H9 (cell line): ENCODE data around the gene TRAK2. TPM values are rescaled to one million over a fixed set of nuclear protein-coding genes. Genes with fewer than 3 reads are reported as not detected.

Experiments
- DNase-seq: peaks from one replicate; pipeline ENCODE4 v3.0.0-alpha.2; 2017
- H2AFZ ChIP-seq: one replicate; pipeline ENCODE4 v1.6.1; 2013; ENCODE audit warnings: mild to moderate bottlenecking, low read length, control low read depth, moderate library complexity
- H2AK5ac ChIP-seq: 2 replicates; pipeline ENCODE4 v1.6.1; 2013; ENCODE audit warnings: low read length, control low read depth, mixed read lengths; ENCODE audit not compliant: insufficient read length
- H2BK120ac ChIP-seq: one replicate; pipeline ENCODE4 v1.6.1; 2013; ENCODE audit warnings: low read depth, mild to moderate bottlenecking, low read length, control low read depth, inconsistent platforms; ENCODE audit not compliant: poor library complexity, severe bottlenecking
- H2BK12ac ChIP-seq: 2 replicates; pipeline ENCODE4 v1.6.1; 2013; ENCODE audit warnings: low read length, control low read depth, mixed read lengths, low read depth; ENCODE audit not compliant: insufficient read length
- H2BK15ac ChIP-seq: 2 replicates; pipeline ENCODE4 v1.6.1; 2013; ENCODE audit warnings: low read depth, low read length, control low read depth
- H2BK20ac ChIP-seq: one replicate; pipeline ENCODE4 v1.6.1; 2013; ENCODE audit warnings: low read depth, mild to moderate bottlenecking, low read length, control low read depth, inconsistent platforms; ENCODE audit not compliant: poor library complexity, severe bottlenecking
- H2BK5ac ChIP-seq: 2 replicates; pipeline ENCODE4 v1.6.1; 2013; ENCODE audit warnings: low read length, control low read depth, mixed read lengths; ENCODE audit not compliant: insufficient read length
- H3K14ac ChIP-seq: 2 replicates; pipeline ENCODE4 v1.6.1; 2013; ENCODE audit warnings: low read length, control low read depth; ENCODE audit not compliant: insufficient read depth
- H3K18ac ChIP-seq: 2 replicates; pipeline ENCODE4 v1.6.1; 2013; ENCODE audit warnings: low read depth, mild to moderate bottlenecking, mixed read lengths, low read length, control low read depth; ENCODE audit not compliant: insufficient read length
- H3K23ac ChIP-seq: 2 replicates; pipeline ENCODE4 v1.6.1; 2013; ENCODE audit warnings: low read length, control low read depth, mixed read lengths, low read depth; ENCODE audit not compliant: insufficient read length
- H3K23me2 ChIP-seq: 2 replicates; pipeline ENCODE4 v1.6.1; 2013; ENCODE audit warnings: low read depth, mild to moderate bottlenecking, mixed read lengths, low read length, control low read depth; ENCODE audit not compliant: insufficient read length, poor library complexity, severe bottlenecking
- H3K27ac ChIP-seq: 2 replicates; pipeline ENCODE4 v1.5.1; 2013; ENCODE audit warnings: low read length, control low read depth, mixed read lengths, low read depth; ENCODE audit not compliant: insufficient read length
- H3K27me3 ChIP-seq: 2 replicates; pipeline ENCODE4 v1.6.1; 2013; ENCODE audit warnings: low read length, control low read depth, inconsistent platforms; ENCODE audit not compliant: insufficient read depth
- H3K4ac ChIP-seq: 2 replicates; pipeline ENCODE4 v1.6.1; 2013; ENCODE audit warnings: low read depth, mild to moderate bottlenecking, control low read depth, inconsistent platforms, low read length, moderate library complexity
- H3K4me1 ChIP-seq: 2 replicates; pipeline ENCODE4 v1.6.1; 2013; ENCODE audit warnings: low read length, control low read depth, inconsistent platforms; ENCODE audit not compliant: insufficient read depth
- H3K4me2 ChIP-seq: 2 replicates; pipeline ENCODE4 v1.6.1; 2013; ENCODE audit warnings: low read length, control low read depth, mixed read lengths; ENCODE audit not compliant: insufficient read length, insufficient read depth
- H3K56ac ChIP-seq: 2 replicates; pipeline ENCODE4 v1.6.1; 2013; ENCODE audit warnings: low read depth, mild to moderate bottlenecking, mixed read lengths, low read length, control low read depth; ENCODE audit not compliant: insufficient read length
- H3K79me1 ChIP-seq: 2 replicates; pipeline ENCODE4 v1.6.1; 2013; ENCODE audit warnings: low read depth, mild to moderate bottlenecking, moderate library complexity, low read length, control low read depth, inconsistent platforms; ENCODE audit not compliant: insufficient read depth, poor library complexity, severe bottlenecking
- H3K79me2 ChIP-seq: 2 replicates; pipeline ENCODE4 v1.6.1; 2013; ENCODE audit warnings: low read length, control low read depth, inconsistent platforms; ENCODE audit not compliant: insufficient read depth
- H3K9ac ChIP-seq: 2 replicates; pipeline ENCODE4 v1.6.1; 2013; ENCODE audit warnings: low read length, control low read depth, mixed read lengths; ENCODE audit not compliant: insufficient read length; ENCODE audit errors: extremely low read depth
- H3K9me3 ChIP-seq: one replicate; pipeline ENCODE4 v1.6.1; 2013; ENCODE audit warnings: low read depth, low read length, inconsistent platforms; ENCODE audit not compliant: control insufficient read depth
- H3T11ph ChIP-seq: one replicate; pipeline ENCODE4 v1.6.1; 2013; ENCODE audit warnings: mild to moderate bottlenecking, low read length, control low read depth, inconsistent platforms
- H4K20me1 ChIP-seq: one replicate; pipeline ENCODE4 v1.6.1; 2013; ENCODE audit not compliant: control insufficient read depth, insufficient read length, insufficient read depth
- H4K5ac ChIP-seq: 2 replicates; pipeline ENCODE4 v1.6.1; 2013; ENCODE audit warnings: low read depth, mild to moderate bottlenecking, mixed read lengths, low read length, control low read depth; ENCODE audit not compliant: insufficient read length
- H4K8ac ChIP-seq: replicated peaks from 2 replicates; pipeline ENCODE4 v1.6.1; 2013; ENCODE audit warnings: low read length, control low read depth, mixed read lengths, low read depth; ENCODE audit not compliant: insufficient read length
- H4K91ac ChIP-seq: 2 replicates; pipeline ENCODE4 v1.6.1; 2013; ENCODE audit warnings: low read depth, mild to moderate bottlenecking, moderate library complexity, mixed read lengths, low read length, control low read depth; ENCODE audit not compliant: insufficient read length
- H3K27ac Mint-ChIP-seq, 3 experiments: 2 replicates in 2 of 3; 3 replicates in 1 of 3; pipeline ENCODE4 v1.8.0; 2020 to 2021; ENCODE audit warnings: mixed read lengths in 3 of 3, mild to moderate bottlenecking in 1 of 3, moderate library complexity in 1 of 3
- H3K27me3 Mint-ChIP-seq: 2 replicates; pipeline ENCODE4 v1.8.0; 2021; ENCODE audit warnings: low read depth, mild to moderate bottlenecking, moderate library complexity, mixed read lengths
- H3K36me3 Mint-ChIP-seq, 3 experiments: 2 replicates in 2 of 3; 3 replicates in 1 of 3; pipeline ENCODE4 v1.8.0; 2020 to 2021; ENCODE audit warnings: low read depth in 3 of 3, mixed read lengths in 3 of 3; ENCODE audit not compliant: insufficient read depth in 1 of 3
- H3K4me1 Mint-ChIP-seq, 2 experiments: 2 replicates each; pipeline ENCODE4 v1.8.0; 2020; ENCODE audit warnings: mixed read lengths in 2 of 2
- H3K4me3 Mint-ChIP-seq, 2 experiments: 2 replicates in 1 of 2; 3 replicates in 1 of 2; pipeline ENCODE4 v1.8.0; 2020 to 2021; ENCODE audit warnings: mild to moderate bottlenecking in 2 of 2, mixed read lengths in 2 of 2, moderate library complexity in 1 of 2
- H3K9me3 Mint-ChIP-seq, 2 experiments: 2 replicates in 1 of 2; 3 replicates in 1 of 2; pipeline ENCODE4 v1.8.0; 2020; ENCODE audit warnings: mild to moderate bottlenecking in 2 of 2, mixed read lengths in 2 of 2, moderate library complexity in 1 of 2
- total RNA-seq: library from RNA; stranded (reverse); gene quantifications from 2 replicates; pipeline ENCODE4 v1.2.1, GENCODE V29; 2021
- TF ChIP-seq, protein P1 (sequence below): fragments of 200-600 bp; sonication (generic); conservative IDR thresholded peaks from 3 replicates; pipeline ENCODE4 v1.8.0; 2021; ENCODE audit warnings: antibody characterized with exemption, mild to moderate bottlenecking

The TRAK2 gene
- total RNA-seq, 1 experiment from 2014 or later, result 14.2 TPM

DNA sequence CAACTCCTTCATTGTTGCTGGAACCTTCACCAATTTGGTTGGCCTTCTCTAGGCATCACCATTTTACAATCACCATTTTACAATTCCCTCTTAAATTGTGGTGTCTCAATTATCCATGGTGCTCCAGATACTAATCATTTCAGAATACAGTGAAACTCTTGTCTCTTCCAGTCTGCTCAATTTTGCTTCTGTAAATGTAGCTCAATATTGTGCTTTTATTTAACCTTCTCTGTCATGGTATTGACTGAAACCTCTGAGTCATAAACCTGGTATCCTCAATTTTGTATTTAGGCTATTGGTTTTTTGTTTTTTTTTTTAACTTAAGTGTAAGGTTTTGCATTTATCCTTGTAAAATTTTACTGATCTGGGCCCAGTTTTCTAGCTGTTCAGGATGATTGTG, 16.4 kb upstream of the TRAK2 start:
- no peak overlapping the region for H3K27ac ChIP-seq
- H2BK12ac ChIP-seq, result no peak overlapping the region
- H3K79me1 ChIP-seq, result no peaks in the 10 kb centered on the region
- no peak overlapping the region for H2BK120ac ChIP-seq
- Mint-ChIP-seq H3K4me1 (peaks cover 9 to 10% of the 10 kb centered on the region in 2 experiments), H3K27me3 (no peaks in the 10 kb centered on the region), H3K4me3 (no peak overlapping the region), H3K27ac (no peak overlapping the region), H3K36me3 (peaks cover 4 to 18% (median 4%) of the 10 kb centered on the region in 3 experiments; a peak in 5 of 7 replicates), H3K9me3 (no peaks in the 10 kb centered on the region)
- H3K9me3 ChIP-seq, result no peaks in the 10 kb centered on the region
- H3K56ac ChIP-seq, result no peak overlapping the region
- no peaks in the 10 kb centered on the region for H4K20me1 ChIP-seq
- no peaks in the 10 kb centered on the region; the same call in 1 of the 2 replicates for H3K4me1 ChIP-seq
- no peak overlapping the region for H3K18ac ChIP-seq
- H3K27me3 ChIP-seq, result no peaks in the 10 kb centered on the region
- TF ChIP-seq, protein P1, sequence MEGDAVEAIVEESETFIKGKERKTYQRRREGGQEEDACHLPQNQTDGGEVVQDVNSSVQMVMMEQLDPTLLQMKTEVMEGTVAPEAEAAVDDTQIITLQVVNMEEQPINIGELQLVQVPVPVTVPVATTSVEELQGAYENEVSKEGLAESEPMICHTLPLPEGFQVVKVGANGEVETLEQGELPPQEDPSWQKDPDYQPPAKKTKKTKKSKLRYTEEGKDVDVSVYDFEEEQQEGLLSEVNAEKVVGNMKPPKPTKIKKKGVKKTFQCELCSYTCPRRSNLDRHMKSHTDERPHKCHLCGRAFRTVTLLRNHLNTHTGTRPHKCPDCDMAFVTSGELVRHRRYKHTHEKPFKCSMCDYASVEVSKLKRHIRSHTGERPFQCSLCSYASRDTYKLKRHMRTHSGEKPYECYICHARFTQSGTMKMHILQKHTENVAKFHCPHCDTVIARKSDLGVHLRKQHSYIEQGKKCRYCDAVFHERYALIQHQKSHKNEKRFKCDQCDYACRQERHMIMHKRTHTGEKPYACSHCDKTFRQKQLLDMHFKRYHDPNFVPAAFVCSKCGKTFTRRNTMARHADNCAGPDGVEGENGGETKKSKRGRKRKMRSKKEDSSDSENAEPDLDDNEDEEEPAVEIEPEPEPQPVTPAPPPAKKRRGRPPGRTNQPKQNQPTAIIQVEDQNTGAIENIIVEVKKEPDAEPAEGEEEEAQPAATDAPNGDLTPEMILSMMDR, result no peak
- no peak overlapping the region for H4K8ac ChIP-seq
- no peak for DNase-seq
- no peak overlapping the region for H2BK20ac ChIP-seq
- H3K79me2 ChIP-seq, result no peaks in the 10 kb centered on the region
- no peak overlapping the region for H4K91ac ChIP-seq
- no peak overlapping the region for H2AK5ac ChIP-seq
- H2BK5ac ChIP-seq, result no peak overlapping the region
- no peak overlapping the region for H3K4ac ChIP-seq
- no peak overlapping the region for H2BK15ac ChIP-seq
- H3T11ph ChIP-seq, result no peak overlapping the region
- H3K23ac ChIP-seq, result no peak overlapping the region
- H3K4me2 ChIP-seq, result no peak overlapping the region
- no peak overlapping the region for H3K14ac ChIP-seq
- no peaks in the 10 kb centered on the region for H3K23me2 ChIP-seq
- no peak overlapping the region for H3K9ac ChIP-seq
- no peak overlapping the region for H2AFZ ChIP-seq
- no peak overlapping the region for H4K5ac ChIP-seq
